Activated CD4-positive, CD25-positive, alpha-beta regulatory T cell treated with anti-CD3 and anti-CD28 coated beads, Interleukin-2, amount 50 U/mL, for 24 hours (primary cell): ENCODE results near the gene CDH23.

ENCODE experiments used
- ATAC-seq, 2 donors: fragments of 150-1000 bp; cut with Tn5 transposase; one replicate each; pipeline ENCODE4 v1.10.0; 2021; ENCODE audit warnings: mild to moderate bottlenecking in 1 of 2, moderate library complexity in 1 of 2

The CDH23 gene

GRCh38 chr10:71727738-71728737 is 331.3 kb downstream of the CDH23 start:
- peak; percentile 20 to 24 for ATAC-seq

DNA sequence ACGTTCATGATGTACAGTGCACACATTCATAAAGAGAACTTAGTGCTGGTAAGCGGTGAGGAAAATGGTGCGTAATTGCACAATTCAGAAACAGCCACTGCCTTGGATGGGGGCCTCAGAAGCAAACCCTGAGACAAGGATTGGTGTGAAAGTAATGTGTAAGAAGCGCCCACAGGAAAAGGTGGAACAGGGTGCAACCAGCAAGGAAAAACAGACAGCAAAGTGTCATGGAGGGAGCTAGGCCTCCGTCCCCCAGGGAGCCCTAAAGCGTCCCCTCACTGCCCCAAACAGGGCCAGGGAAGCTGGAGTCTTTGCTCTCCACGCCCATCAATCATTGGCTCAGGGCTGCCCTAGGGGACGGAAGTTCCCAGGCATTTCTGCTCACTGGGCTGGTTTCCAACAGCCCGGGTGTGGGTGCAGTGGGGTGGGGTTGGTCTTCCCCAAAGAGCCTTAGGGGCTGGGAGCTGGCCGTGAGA is 332.5 kb downstream of the CDH23 start:
- ATAC-seq: no peak

GRCh38 chr10:71731791-71732190 is 335.1 kb downstream of the CDH23 start:
- no peak for ATAC-seq

DNA sequence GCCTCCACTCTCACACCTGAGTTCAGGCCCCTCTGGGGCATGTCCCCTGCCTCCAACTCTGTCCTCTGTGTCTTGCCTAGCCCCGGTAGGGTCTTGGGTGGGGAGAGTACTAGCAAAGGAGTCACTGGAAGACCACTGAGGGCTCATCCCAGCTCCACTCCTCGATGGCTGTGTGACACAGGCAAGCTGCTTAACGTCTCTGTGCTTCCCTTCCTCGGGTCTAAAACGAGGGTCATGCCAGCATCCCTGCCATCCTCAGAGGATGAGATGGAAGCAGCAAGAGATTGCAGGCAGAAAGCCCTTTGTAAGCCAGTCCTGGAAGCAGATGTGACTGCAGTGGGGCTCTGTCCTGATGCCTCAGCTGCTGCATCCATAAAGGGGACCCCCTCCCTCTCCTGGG is 338.1 kb downstream of the CDH23 start:
- no peak for ATAC-seq

DNA sequence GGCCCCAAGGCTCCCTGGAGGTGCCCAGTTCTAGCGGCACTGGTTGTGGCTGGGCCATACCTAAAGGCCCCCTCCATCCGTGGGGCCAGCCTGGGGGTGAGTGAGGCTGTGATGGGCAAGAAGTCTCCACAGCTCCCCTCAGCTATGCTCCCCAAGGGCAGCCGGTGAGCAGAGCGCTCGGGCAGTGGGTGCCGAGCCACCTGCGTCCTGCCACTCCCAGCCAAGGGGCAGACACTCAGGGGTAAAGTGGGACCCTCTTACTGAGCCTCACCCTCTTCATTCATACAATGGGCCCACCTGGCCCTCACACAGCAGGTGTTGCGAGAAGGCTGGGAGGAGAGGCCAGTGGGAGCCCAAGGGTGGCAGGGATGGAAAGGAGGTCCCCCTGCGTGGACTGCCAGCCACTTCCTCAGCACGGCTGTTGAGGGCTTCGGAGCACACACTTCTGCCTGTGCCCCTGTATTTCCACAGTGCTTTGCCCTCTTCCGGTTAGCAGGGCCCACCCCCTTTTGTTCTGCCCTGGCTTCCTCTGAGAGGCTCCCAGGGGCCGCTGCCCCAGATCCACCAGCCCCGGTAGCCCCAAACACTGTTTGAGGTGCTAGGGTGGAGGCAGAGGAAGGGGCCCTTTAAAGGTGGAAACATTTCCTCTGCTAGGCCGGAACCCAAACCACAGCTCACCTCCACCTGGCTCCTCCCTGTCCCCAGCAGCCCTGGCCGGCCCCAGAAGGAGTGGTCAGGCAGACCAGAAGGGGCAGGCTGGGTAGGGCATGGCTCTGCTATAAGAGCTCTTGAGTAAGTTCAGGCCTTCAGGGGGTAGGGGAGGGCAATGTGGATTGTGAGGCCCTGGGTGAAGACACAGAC is 339.2 kb downstream of the CDH23 start:
- peak; percentile 49 to 57 for ATAC-seq

DNA sequence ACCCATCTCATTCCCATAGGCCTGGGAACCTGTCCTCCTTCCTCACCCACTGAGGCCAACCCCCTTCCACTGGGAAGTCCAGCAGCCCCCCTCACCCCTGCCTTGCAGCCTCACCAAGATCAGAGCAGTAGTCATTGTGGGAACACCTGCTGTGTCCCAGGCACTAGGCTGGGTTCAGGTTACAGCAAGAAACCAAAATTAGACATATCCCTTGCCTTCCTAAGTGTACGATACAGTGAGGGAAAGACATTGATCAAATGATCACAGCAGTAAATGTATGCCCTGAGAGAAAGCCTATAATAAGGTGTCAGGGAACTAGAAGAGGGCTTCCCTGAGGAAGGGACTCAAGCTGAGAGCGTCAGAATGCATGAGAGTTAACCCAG is 339.8 kb downstream of the CDH23 start:
- peak in 1 of 2 donors; percentile 7 for ATAC-seq

DNA sequence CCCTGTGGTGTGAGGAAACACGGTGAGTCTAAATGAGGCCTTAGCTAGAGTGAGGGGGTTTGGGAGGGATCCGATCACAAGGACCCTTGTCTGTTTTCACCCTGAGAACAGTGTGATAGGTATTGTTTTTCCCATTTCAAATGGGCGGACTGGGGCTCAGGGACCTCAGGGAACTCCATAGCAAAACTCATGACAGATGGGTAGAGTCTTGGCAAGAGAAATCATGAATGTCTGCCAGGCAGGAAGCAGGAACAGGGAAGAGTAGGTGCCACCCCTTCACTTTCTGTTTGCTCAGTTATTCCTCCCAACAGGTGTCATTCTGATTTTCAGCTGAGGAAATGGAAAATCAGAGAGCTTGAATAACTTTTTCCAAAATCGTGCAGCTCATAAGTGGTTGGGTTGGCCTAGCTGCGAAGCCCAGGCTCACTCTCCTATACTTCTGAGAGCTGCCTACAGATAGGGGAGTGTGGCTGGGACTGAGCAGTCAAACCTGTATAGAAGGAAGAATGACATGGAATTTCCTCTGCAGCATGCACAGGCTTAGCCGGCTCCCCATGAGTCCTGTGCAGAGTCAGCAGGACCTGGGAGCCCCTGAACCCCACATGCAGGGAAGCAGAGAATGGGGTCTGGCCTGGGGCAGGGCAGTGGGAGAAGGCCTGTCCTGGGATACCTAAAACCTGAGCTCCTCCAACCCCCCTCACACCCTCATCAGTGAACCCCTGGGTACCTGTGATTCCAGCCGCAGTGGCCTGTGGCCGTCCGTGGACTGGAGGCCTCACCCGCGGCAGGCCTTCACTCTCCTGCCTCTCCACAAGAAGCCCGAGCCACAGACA is 340.5 kb downstream of the CDH23 start:
- ATAC-seq: peak; percentile 56 to 63

GRCh38 chr10:71737834-71738197 is 341.1 kb downstream of the CDH23 start:
- ATAC-seq: no peak

DNA sequence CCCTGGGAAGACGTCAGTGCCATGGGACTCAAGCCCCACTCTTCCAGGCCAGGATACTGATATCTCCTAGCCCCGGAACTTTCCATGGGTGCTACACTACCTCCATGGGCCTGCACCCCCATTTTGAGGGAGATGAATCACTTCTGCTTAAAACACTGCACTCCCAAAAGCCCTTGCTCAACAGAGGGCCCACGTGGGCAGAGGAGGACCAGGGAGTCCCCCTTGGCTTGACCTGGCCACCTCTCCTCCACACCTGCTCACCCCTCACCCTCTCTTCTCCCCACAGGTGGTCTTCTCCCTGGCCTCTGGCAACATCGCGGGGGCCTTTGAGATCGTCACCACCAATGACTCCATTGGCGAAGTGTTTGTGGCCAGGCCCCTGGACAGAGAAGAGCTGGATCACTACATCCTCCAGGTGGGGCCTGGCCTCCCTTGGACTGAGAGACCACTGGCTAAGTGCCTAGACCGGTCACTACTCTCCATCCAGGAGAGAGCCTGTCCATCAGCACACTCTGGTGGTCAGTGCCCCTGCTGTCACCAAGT is 342.7 kb downstream of the CDH23 start:
- ATAC-seq: no peak

GRCh38 chr10:71740069-71740653 is 343.4 kb downstream of the CDH23 start:
- ATAC-seq: no peak

- ATAC-seq: no peak
These were observed 344.3 kb downstream of the CDH23 start for GRCh38 chr10:71741029-71741428.

DNA sequence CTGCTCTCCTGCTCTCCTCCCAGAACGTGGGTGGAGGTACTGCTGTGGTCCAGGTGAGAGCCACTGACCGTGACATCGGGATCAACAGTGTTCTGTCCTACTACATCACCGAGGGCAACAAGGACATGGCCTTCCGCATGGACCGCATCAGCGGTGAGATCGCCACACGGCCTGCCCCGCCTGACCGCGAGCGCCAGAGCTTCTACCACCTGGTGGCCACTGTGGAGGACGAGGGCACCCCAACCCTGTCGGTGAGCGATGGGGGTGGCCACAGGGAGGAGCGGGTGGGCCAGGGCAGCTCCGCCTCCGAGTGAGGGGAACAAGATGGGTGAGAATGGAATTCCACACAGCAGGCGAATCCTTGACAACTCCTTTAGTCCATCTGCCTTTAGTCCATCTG is 345.0 kb downstream of the CDH23 start:
- no peak for ATAC-seq

- ATAC-seq: peak in 1 of 2 donors; percentile 18
These were observed 345.8 kb downstream of the CDH23 start for GRCh38 chr10:71742301-71743088.

DNA sequence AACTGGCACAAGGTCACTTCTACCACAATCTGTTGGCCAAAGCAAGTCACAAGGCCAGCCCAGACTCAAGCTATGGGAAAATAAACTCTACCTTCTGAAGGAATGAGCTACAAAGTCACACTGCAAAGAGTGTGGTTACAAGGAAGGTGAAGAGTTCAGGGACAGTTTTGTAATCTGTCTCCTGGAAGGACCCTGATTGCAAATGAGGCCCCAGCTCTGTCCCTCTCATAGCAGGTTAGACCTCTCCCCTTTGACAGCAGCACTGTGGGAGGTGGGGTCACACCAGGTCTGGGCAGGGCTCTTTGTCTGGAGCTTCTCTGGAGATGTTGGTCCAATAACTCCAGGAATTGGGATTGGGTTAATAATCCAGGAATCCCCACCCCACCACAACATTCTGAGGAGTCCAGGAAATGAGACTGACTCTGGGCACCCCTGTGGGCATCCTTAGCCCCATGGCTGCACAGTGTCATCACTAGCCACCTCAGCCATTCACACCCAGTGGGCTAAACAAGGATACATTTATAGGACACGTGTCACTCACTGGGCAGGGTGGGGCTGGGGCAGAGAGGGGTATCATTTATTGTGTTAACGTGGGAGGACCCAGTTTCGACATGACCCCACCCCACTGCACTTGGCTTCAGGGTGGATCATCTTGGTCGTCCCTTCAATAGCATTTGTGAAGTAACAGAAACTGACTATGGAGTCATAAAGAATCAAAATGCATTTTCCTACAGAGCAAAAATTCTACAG is 346.5 kb downstream of the CDH23 start:
- no peak for ATAC-seq

DNA sequence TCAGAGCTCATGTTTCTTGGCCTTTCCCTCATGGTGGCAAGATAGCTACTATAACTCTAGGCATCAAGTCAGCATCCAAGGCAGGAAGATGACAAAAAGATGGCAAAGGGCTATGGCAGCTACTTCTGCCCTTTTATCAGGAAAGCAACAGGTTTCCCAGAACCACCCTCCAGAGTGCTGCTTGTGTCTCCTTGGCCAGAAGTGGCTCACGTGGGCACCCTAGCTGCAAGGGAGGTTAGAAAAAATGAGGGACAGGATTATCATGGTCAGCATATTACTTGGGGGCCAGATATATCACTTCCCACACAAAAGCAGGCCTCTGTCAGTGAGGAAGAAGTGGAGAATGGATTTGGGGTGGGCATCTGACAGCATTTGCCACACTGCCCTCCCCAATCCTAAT is 347.1 kb downstream of the CDH23 start:
- ATAC-seq: no peak

DNA sequence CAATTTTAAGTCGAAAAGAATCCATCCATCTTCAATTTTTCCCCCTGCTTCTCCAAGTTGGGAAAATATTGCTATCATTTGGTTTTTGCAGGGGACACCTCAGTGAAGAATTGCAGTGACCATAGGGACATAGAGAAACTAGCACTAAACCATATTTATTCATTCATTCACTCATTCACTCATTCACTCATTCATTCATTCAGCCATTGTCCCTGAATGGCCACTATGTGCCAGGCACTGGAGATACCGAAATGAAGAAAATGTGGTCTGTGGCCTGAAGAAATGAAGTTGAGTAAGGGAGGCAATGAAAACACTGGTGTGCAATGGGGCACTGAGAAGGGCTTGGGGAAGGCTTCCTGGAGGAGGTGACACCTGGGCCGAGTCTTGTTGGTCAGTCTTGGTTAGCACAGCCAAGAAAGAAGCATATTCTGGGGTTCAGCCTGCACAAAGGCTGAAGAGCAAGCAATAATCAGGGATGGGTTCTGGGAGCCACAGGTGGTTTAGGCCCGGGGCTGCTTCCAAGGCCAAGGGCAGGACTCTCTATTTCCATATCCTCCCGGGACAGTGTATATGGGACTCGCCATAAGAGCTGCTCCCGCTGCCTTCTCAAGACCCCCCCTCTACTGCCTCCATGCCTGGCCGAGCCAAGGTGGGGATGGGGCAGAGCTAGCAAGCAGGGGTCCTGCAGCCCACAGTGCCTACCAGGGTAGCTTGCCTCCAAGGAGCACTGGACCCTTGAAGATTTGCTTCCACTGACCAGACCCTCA is 348.4 kb downstream of the CDH23 start:
- ATAC-seq: no peak

DNA sequence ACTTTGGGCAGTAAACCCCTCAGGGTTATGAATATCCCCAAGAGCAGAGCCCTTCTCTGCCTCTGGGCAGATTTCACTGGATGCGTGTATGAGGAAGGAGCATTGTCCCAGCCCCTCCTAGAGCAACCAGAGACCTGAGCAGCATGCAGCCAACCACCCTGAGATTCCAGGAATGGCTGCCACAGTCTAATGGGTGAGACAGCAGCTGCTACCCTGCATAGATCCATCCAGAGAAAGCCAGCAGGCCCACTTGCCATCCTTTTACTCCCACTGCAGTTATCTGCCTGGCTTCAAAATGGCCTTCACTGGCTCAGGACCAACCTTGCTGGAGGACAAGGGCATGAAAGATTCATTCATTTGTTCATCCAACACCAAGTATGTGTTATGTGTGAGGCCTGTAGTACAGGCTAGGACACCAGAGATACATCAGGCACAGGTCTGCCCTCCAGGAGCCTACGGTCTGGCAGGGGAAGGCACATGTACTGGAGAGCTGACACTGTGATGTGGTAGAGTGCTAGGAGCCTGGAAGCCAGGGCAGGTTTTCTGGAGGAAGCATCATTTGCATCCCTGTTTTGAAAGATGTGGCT is 349.0 kb downstream of the CDH23 start:
- no peak for ATAC-seq

DNA sequence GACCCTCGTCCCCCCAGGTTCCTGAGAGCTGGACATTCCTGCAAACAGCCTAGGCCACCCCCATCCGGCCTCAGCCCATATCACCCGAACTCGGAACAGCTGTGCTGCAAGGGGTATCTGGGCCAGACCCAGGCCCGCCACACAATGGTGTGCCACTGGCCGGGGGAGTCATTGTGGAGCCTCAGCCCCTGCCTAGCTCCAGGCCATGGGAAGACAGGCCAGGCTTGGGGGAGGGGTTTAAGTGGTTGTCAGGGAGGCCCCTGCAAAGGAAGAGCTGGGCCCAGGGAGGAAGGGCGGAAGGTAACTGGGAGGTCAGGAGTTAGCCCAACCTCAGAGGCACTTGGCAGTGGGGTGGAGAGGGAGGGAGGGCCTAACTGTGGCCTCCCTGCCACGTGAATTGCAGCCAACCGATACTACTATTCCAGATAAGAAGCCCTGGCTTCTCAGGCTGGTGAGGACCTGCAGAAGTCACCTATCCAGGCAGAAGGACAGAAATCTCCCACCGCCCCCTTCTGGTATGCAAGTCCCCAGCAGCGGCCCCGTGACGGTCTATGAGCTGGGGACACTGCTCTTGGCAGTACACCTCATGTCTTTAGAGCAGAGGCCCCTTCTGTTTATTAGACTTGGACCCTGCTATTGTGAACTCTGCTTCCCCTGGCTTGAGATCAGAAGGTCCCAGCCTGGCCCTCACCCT is 349.8 kb downstream of the CDH23 start:
- no peak for ATAC-seq
